GM10847 (cell line): ENCODE results near the gene NR0B2.

Experiments used
- POLR2A ChIP-seq: IDR thresholded peaks from 2 replicates; pipeline ENCODE4 v1.6.1; 2011; ENCODE audit not compliant: insufficient read length; ENCODE audit errors: extremely low read depth

The NR0B2 gene, protein sequence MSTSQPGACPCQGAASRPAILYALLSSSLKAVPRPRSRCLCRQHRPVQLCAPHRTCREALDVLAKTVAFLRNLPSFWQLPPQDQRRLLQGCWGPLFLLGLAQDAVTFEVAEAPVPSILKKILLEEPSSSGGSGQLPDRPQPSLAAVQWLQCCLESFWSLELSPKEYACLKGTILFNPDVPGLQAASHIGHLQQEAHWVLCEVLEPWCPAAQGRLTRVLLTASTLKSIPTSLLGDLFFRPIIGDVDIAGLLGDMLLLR

DNA sequence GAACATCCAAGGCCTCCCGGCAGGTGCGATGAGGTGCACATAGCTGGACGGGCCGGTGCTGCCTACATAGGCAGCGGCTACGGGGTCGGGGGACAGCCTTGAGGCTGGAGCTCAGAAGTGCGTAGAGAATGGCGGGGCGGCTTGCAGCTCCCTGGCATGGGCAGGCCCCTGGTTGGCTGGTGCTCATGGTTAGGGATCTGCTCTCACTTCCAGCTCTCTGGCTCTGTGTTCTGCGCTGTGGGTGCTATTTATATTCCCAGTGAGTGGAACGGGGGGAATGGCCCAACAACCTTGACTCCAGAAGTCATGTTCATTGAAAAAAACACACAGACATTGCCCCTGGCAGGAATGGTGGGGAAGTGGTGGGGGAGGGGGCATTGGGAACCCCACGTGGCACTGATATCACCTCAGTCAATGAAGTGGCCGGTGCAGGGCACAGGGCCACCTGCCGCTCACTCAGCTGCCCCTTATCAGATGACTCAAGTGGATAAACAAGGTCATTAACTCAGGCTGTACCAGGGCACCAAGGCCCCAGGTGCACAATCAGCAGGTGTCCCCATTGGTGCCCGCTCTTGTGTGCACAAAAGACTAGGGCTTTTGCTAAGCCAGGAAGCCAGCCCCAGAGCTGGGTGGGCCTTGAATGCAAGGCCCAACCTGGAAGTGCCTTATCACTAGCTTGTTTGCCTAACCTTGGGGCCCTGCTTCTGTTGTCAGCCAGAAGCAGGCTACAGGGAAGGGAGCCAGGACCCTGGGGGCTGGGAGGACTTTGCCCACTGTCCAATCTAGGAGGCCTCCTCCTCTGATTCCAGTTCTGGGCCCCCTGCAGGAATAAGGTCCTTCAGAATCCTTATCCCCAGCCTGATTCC is at the start of gene NR0B2:
NR0B2 (minus strand) TSS at position 222 of the 866 bp plus-strand sequence; CDS start at position 187, 35 bp downstream.
- TF ChIP-seq POLR2A: no peak

DNA sequence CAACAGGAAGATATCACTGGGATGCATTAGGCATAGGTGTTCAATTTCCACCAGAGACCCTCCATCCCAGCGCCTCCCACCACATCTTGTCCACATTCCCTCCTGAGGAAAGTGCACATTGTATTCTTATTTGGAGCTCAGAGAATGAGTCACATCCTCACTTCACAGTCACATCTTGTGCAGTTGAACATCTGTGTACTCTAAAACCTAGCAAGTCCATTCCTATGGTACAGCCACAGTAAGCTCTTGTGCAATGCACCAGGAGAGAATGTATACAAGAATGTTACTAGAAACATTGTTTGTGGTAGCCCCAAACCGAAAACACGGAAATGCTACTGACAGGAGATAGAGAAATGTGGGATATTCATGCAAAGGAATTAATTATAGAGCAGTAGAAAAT is 48.1 kb upstream of the NR0B2 start:
- no peak for TF ChIP-seq POLR2A

DNA sequence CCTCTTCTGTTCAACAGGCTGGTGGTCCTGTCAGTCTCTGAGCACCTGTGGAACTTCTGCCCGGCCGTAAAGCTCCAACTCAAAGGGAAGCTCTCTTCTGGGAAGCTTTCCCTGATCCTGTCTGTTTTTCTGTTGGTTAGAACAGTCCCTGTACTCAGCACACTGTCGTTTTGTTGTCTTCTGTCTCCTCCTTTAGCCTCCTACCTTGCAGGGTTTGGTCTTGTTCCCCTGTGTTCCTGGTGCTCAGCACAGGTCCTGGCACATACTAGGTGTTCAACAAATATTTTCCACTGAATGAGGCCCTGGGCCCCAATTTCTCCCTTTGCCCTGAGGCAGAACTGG is 46.8 kb upstream of the NR0B2 start:
- TF ChIP-seq POLR2A: no peak

DNA sequence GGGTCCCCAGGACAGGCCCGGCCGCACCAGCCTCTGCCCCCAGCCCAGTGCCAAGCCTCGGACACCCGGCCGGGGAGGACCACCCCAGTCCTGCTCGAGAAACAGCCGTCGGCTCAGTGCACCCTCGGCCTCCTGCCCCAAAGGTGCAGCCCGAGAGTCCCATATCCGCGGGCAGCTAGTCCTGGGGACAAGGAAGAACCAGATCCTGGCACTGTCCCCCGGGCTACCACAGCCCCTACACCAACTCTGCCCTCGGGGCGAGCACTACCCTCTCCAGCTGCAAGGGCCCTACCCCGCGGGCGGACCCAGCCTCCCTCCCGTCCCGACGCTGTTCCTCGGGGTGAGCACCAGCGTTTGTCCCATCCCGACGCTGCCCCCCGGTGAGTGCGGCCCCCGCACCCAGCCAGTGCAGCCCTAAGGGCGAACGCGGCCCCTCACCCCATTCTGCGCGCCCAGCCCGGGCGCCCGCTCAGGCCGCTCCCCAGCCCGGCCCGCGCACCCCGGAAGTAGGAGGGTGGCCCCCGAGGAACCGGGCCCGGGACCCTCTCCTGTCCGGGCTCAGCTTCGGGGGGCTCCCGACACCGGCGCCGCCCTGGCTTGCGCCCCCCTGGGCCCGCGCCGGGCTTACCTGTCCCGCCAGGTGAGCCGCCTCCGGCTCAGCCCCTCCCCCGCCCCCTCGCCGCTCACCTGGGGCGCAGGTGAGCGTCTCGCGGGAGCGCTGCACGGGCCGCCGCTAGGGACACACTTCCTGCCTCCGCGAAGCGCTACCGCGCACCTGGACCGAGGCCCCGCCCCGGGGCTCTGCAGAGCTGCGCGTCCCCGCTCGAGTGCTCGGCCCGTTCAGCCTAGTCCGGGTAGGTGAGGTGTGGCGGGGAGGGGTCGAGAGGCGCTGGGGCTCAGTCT is 46.2 kb upstream of the NR0B2 start, which contains the start of gene KDF1:
KDF1 (minus strand) TSS at position 747 of the 903 bp plus-strand sequence. CDS start 8,088 bp downstream, outside the sequence.
- TF ChIP-seq POLR2A: no peak

DNA sequence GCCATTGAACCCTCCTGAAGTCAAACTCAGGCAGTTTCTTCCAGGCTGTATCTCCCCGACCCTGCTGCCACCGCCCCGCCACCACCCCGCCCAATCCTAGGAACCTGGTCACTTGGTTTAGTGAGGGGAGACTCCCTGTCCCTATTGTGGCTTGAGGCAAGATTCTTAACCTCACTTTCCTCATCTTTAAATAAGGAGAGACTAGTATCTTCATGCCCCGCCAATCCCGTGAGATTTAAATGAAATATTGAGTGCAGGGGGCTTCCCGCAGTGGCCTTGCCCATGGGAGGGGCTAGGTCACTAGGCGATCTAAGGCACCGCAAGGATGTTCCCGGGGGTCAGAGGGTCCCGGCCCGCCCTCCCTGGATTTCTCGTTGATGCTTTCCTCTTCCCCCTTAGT is 45.5 kb upstream of the NR0B2 start:
- TF ChIP-seq POLR2A: no peak

DNA sequence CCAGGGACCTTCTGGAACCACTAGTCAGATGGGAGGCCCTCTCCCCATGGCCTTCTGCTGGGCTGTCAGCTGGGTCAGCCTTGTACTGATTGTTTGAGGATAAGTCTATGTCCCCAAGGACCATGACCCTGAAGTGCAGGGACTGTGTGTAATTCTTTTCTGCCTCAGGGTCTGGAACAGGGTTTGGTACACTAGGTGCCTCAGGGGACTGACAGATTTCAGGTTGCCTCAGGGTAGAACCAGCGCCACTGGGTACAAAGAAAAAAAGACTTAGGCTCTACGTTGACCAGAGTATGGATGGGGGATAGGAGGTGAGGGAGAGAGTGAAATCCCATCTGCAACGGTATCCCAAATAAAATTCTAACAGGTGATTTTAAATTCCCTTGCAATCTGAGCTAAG is 43.5 kb upstream of the NR0B2 start:
- TF ChIP-seq POLR2A: no peak

DNA sequence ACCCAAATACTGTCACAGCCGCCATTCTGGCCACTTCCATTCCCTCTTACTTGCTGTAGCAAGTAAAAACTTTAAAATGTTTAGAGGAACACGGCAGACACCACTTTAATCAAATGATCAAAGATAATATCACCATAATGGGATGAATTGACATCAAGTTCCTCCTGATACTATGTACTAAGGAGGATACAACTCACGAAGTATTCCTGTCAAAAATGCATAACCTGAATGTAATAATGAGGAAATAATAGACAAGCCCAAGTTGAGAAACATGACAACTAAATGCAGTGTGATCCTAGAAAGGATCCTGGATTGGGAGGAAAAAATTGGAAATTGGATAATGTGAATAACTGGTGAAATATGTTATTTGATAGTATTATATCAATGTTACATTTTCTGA is 42.5 kb upstream of the NR0B2 start:
- no peak for TF ChIP-seq POLR2A

DNA sequence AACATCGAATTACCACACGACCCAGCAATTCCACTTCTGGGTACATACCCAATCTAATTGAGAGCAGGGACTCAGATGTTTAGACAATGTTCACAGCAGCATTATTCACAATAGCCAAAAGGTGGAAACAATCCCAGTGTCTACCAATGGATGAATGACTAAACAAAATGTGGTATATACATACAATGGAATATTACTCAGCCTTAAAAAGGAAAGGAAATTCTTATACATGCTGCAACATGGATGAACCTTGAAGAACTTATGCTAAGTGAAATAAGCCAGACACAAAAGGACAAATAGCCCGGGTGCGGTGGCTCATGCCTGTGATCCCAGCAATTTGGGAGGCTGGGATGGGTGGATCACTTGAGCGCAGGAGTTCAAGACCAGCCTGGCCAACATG is 39.6 kb upstream of the NR0B2 start:
- TF ChIP-seq POLR2A: no peak

DNA sequence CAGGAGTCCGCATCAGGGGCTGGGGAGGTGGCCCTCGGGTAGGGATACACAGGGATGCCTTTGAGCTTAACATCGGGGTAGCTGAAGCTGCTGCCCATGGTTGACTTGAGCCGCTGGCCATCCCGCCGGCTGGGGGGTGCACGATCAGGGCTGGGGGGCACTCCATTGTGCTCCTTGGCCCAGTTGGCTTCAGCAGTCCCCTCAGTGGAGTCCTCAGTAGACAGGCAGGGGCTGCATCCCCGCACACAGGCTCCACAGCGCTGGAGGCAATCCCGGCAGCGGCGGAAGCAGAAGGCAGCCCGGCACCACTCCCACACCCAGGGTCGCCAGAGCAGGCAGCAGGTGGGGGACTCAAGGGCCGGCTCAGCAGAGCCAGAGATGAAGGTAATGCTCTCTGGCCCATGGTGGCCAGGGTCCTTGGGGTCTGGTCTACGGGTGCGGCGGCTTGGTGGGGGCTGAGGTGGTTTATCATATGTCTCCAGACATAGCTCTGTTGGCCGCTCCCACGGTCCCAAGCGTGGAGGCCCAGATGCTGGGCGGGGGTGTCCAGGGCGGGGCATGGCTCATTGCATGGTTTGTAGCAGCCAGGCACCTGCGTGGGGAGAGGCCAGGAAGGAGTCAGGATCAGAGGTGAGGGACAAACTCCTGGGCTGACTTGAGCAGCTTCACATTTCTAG is 38.2 kb upstream of the NR0B2 start:
- TF ChIP-seq POLR2A: no peak

DNA sequence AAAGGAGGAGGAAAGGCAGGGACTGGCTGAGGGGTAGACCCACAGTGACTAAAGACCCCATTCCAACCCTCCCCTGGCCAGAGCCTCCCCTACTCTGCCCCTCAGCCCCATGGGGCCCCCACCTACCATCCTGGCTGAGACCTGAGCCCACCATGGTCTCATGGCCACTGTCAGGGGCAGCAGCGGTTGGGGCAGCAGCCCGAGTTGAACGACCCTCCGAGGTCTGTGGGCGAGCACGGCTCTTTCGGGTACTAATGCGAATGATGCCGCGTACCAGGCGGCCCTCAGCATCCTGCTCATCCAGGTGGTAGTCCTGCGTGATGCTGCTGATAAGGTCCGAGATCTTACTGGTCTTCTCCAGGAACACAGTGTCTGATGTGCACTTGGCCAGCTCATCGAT is 37.4 kb upstream of the NR0B2 start:
- no peak for TF ChIP-seq POLR2A

DNA sequence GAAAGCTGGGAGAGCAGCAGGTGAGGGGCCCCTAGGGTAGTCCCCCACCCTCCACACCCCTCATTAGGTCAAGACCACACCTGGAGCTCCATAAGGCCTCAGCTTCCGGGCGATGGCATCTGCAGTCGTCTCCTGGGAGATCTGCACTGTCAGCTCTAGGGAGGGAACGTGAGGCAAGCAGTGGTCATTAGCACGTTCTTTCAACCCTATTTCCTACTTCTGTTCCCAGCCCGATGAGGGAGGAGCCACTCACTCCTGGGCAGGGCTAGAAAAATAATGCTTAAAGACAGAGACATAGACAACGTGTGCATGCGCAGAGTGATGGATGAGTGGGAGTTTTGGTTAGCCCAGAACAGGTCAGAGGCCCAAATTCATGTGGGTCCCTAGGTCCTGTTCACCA is 36.8 kb upstream of the NR0B2 start:
- TF ChIP-seq POLR2A: no peak

DNA sequence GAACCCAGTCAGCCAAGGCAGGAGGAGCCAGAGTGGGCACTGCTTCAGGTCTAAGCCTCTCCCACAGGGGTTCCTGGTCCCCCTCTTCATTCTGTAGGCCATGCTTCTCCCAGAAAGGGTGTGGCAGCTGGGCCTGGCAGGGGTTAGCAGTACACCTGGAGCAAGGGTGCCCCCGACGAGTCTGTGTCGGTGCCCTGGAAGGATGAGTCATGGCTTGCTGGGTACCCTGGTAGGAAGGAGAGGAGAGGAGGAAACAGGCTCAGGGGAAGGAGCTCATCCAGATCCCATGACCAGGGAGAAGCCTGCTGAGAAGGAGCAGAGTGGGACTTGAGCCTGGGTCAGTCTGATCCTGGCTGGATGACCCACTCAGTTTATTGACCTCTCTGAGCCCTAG is 36.1 kb upstream of the NR0B2 start:
- TF ChIP-seq POLR2A: no peak

DNA sequence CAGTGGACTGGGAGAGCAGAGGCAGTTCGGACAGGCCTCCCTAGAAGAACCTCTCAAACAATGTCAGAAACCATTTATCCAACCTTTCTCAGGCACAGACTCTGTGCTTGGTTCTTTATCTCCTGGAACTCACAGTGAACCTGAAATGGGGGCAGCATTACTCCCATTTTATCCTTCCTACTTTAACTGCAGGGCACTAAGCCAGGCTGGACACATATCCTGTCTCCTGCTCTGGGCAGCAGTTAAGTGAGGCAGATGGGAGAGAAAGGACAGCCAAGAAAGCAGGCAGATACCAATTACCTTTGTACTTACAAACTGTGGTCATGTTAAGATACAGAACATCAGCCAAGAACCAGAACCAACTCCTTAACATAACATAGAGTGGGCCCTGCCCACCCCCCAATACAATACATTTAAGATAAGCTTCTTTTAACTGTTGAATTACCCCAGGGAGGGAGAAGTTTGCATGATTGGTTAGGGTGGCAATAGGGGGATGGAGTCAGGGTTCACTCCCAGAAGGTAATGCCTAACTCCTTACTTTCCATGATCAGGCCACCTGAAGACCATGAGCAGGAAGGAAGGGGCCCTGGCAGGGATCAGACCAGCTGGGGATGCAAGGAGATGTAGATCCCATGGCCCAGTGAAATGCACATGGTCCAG is 35.6 kb upstream of the NR0B2 start:
- TF ChIP-seq POLR2A: no peak

DNA sequence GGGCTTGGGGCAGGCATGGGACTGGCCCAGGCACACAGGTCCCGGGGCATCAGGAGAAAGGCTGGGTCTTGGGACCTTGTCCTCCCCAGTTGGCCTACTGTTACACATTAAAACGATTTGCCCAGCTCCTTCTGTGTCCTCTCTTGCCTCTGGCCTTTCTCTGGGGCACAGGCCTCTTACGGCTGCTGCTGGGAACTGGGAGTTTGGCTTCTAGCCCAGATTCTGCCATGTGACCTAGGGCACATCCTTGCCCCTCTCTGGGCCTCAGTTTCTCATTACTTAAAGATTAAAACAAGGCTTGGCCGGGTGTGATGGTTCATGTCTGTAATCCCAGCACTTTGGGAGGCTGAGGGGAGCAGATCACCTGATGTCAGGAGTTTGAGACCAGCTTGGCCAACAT is 32.5 kb upstream of the NR0B2 start:
- TF ChIP-seq POLR2A: no peak
